Thoracic aorta (tissue), 2 donors: ENCODE measurements around the gene HSPA5. TPM values are rescaled to one million over a fixed set of nuclear protein-coding genes. Genes with fewer than 3 reads are reported as not detected.
A peak's percentile ranks its signal among the peaks of the same experiment; 100 is the strongest.
"Not testable (repeated sequence)": the region's sequence is repeated elsewhere in the genome, so short reads cannot be mapped to it uniquely, and the experiment has no call there.

Experiments
- ATAC-seq: fragments of 150-250 bp; one replicate; pipeline ENCODE4 v1.8.0; 2017; ENCODE audit warnings: low read depth; ENCODE audit not compliant: insufficient number of reproducible peaks, low FRiP score
- DNase-seq: peaks from one replicate; pipeline ENCODE4 v3.0.0-alpha.2; 2020; ENCODE audit warnings: low spot score
- H3K27ac ChIP-seq, 2 donors: fragments of 200-600 bp; sonication (generic); 1 replicate in 1 of 2; 2 replicates in 1 of 2; pipeline ENCODE4 v1.5.1; 2016; ENCODE audit warnings: mild to moderate bottlenecking in 2 of 2, moderate library complexity in 2 of 2
- H3K27me3 ChIP-seq: fragments of 200-600 bp; sonication (generic); replicated peaks from 2 replicates; pipeline ENCODE4 v1.6.0; 2016; ENCODE audit warnings: mild to moderate bottlenecking; ENCODE audit not compliant: insufficient read depth
- H3K36me3 ChIP-seq: fragments of 200-600 bp; sonication (generic); one replicate; pipeline ENCODE4 v1.5.1; 2016
- H3K4me1 ChIP-seq, 2 donors: fragments of 200-600 bp; sonication (generic); 1 replicate in 1 of 2; 2 replicates in 1 of 2; pipeline versions ENCODE4 v1.5.1 to v1.6.0; 2016; ENCODE audit warnings: low read depth in 2 of 2, mild to moderate bottlenecking in 1 of 2; ENCODE audit not compliant: control insufficient read depth in 1 of 2
- H3K4me3 ChIP-seq: fragments of 200-600 bp; sonication (generic); 2 replicates; pipeline ENCODE4 v1.5.1; 2016; ENCODE audit warnings: mild to moderate bottlenecking
- H3K9me3 ChIP-seq: fragments of 200-600 bp; sonication (generic); 2 replicates; pipeline ENCODE4 v1.5.1; 2016
- total RNA-seq, 2 donors: library from RNA; depleted of rRNA; stranded (reverse); fragments of >200 nt; gene quantifications; one replicate each; pipeline versions ENCODE4 v1.1.0 to v1.2.3, GENCODE V29; 2016
- TF ChIP-seq, protein P1 (sequence below): fragments of 200-600 bp; sonication (generic); IDR thresholded peaks from one replicate; pipeline ENCODE4 v1.5.1; 2019; ENCODE audit warnings: antibody characterized with exemption

HSPA5 gene
- total RNA-seq, result 100 to 1,000 TPM; 127 to 207 TPM

GRCh38 chr9:125241000-125241862 is at the start of gene HSPA5:
HSPA5 (minus strand) TSS chr9:125241343; CDS start chr9:125241126, 217 bp downstream.
- TF ChIP-seq, protein P1, sequence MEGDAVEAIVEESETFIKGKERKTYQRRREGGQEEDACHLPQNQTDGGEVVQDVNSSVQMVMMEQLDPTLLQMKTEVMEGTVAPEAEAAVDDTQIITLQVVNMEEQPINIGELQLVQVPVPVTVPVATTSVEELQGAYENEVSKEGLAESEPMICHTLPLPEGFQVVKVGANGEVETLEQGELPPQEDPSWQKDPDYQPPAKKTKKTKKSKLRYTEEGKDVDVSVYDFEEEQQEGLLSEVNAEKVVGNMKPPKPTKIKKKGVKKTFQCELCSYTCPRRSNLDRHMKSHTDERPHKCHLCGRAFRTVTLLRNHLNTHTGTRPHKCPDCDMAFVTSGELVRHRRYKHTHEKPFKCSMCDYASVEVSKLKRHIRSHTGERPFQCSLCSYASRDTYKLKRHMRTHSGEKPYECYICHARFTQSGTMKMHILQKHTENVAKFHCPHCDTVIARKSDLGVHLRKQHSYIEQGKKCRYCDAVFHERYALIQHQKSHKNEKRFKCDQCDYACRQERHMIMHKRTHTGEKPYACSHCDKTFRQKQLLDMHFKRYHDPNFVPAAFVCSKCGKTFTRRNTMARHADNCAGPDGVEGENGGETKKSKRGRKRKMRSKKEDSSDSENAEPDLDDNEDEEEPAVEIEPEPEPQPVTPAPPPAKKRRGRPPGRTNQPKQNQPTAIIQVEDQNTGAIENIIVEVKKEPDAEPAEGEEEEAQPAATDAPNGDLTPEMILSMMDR, result no peak
- H3K4me3 ChIP-seq, result peak within 1 kb of the TSS; percentile 98
- peak within 1 kb of the TSS; percentile 96 for H3K27ac ChIP-seq
- peaks cover 27% of the 10 kb centered on the region for H3K36me3 ChIP-seq
- H3K27me3 ChIP-seq, result no peaks in the 10 kb centered on the region
- peak; percentile 98 for DNase-seq
- no peaks in the 10 kb centered on the region for H3K9me3 ChIP-seq
- ATAC-seq, result peak; percentile 100
- H3K4me1 ChIP-seq, result peaks cover 36 to 46% of the 10 kb centered on the region in 2 donors

- peaks cover 0 to 12% of the 10 kb centered on the region in 2 donors for H3K4me1 ChIP-seq
- not testable (repeated sequence) for H3K27ac ChIP-seq, H3K27me3 ChIP-seq, ATAC-seq, DNase-seq, H3K36me3 ChIP-seq, H3K4me3 ChIP-seq, H3K9me3 ChIP-seq
These were observed 45.8 kb upstream of the HSPA5 start for GRCh38 chr9:125286935-125287433.

DNA sequence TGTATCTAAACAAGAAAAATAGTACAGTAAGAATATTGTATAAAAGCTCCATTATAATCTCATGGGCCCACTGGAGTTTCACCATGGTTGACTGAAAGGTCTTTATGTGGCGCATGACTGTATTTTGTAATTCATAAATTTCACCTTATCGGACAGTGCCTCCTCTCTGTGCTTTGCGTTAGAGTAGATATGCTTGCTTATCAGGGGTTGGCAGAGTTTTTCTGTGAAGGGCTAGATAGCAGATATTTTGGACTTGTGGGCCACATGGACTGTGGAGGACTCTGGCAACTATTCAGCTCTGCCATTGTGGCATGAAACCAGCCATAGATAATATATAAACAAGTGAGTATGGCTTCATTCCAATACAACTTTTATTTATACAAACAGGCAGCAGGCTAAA is 43.7 kb upstream of the HSPA5 start:
- Histone ChIP-seq H3K4me1 (peaks cover 0 to 12% of the 10 kb centered on the region in 2 donors), H3K9me3 (no peaks in the 10 kb centered on the region), H3K27me3 (no peaks in the 10 kb centered on the region), H3K36me3 (no peaks in the 10 kb centered on the region), H3K27ac (no peak overlapping the region), H3K4me3 (no peak overlapping the region)
- TF ChIP-seq, protein P1, result no peak
- DNase-seq (no peak), ATAC-seq (no peak)

DNA sequence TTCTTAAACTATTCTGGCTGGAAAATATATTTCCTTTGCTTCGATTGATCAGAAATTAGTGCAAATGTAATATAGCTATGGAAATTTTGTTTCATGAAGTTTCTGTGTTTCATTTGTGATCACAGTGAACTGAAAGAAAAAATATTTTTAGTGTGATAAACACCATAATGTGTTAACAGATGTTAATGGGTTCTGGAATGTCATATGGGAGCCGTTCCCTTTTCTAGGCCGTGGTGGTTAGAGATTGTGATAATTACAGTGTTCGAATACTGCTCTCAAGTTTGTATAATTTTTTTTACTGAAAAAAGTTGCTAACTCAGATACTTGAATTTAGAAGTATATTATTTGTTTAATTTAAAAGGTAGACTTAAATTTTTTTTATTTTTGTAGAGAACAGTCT is 39.8 kb upstream of the HSPA5 start:
- H3K27me3 ChIP-seq, result no peaks in the 10 kb centered on the region
- H3K4me1 ChIP-seq, result peaks cover 0 to 2% of the 10 kb centered on the region in 2 donors
- ATAC-seq (no peak), DNase-seq (no peak)
- no peaks in the 10 kb centered on the region for H3K36me3 ChIP-seq
- no peak overlapping the region for H3K4me3 ChIP-seq
- TF ChIP-seq, protein P1, result no peak
- no peaks in the 10 kb centered on the region for H3K9me3 ChIP-seq
- no peak overlapping the region for H3K27ac ChIP-seq

DNA sequence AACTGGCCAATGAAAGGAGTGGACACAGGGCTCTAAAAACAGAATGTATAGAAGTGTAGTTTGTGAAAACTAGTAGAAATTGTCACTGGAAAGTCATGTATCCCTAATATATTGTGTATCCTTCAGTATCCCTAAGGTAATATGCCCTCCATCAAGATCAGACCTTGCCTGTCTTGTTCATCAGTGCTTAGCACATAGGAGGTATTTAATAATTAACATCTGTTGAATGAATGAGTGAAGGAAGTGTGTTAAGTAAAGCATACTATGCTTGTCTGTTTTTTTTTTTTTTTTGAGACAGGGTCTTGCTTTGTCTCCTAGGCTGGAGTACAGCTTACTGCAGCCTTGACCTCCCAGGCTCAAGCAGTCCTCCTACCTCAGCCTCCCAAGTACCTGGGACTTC is 36.3 kb upstream of the HSPA5 start:
- TF ChIP-seq, protein P1, result no peak
- H3K4me3 ChIP-seq, result no peak overlapping the region
- H3K27me3 ChIP-seq, result no peaks in the 10 kb centered on the region
- no peak for ATAC-seq
- H3K27ac ChIP-seq, result no peak overlapping the region
- no peak for DNase-seq
- H3K4me1 ChIP-seq, result peaks cover 10 to 12% of the 10 kb centered on the region in 2 donors
- no peaks in the 10 kb centered on the region for H3K36me3 ChIP-seq
- no peaks in the 10 kb centered on the region for H3K9me3 ChIP-seq
